NCI-H1436 (cell line): Measurements from ENCODE around the gene TMEM125.

ENCODE experiments used
- DNase-seq: peaks from one replicate; lab custom pipeline; 2025; lab: John Stamatoyannopoulos, UW

Gene TMEM125

GRCh38 chr1:43247256-43247921, 22.4 kb upstream of the TMEM125 start:
- no peak for DNase-seq

GRCh38 chr1:43250351-43250761, 19.4 kb upstream of the TMEM125 start:
- DNase-seq = no peak

GRCh38 chr1:43251024-43251423, 18.8 kb upstream of the TMEM125 start:
- no peak for DNase-seq

- no peak for DNase-seq
Observed at GRCh38 chr1:43252225-43252624, 17.6 kb upstream of the TMEM125 start.

- no peak for DNase-seq
Observed at GRCh38 chr1:43253173-43253572, 16.6 kb upstream of the TMEM125 start.

- DNase-seq = no peak
Observed at GRCh38 chr1:43253876-43254275, 15.9 kb upstream of the TMEM125 start.

- DNase-seq = no peak
Observed at GRCh38 chr1:43255438-43256210, 14.2 kb upstream of the TMEM125 start.

GRCh38 chr1:43256675-43257570, 12.9 kb upstream of the TMEM125 start:
- no peak for DNase-seq

- DNase-seq = no peak
Observed at GRCh38 chr1:43258370-43258769, 11.4 kb upstream of the TMEM125 start.

- DNase-seq = no peak
Observed at GRCh38 chr1:43265431-43265830, 4.4 kb upstream of the TMEM125 start.

- DNase-seq = no peak
Observed at GRCh38 chr1:43266881-43267280, 2.9 kb upstream of the TMEM125 start.

- DNase-seq = no peak
Observed at GRCh38 chr1:43267291-43267805, 2.4 kb upstream of the TMEM125 start.

GRCh38 chr1:43267818-43268425, 1.9 kb upstream of the TMEM125 start:
- DNase-seq = no peak

GRCh38 chr1:43270421-43271095, 775 bp downstream of the TMEM125 start:
- peak; percentile 42 for DNase-seq

- DNase-seq = no peak
Observed at GRCh38 chr1:43271186-43272118, 1.7 kb downstream of the TMEM125 start.

GRCh38 chr1:43272161-43272560, 2.4 kb downstream of the TMEM125 start:
- no peak for DNase-seq

GRCh38 chr1:43272576-43273571, 3.1 kb downstream of the TMEM125 start:
- DNase-seq = no peak

- no peak for DNase-seq
Observed at GRCh38 chr1:43273708-43274107, 3.9 kb downstream of the TMEM125 start.
